ENCODE data around the gene GNG2.

The GNG2 gene

GRCh38 chr14:51856792-51857296 lies 3.6 kb upstream of the GNG2 start:
- DNase-seq (ENCODE audit: low read depth in 2 of 2), result no peak

- no peak for DNase-seq (ENCODE audit: low read depth in 2 of 2)
Observed at GRCh38 chr14:51859131-51859530, 1.3 kb upstream of the GNG2 start.

- no peak for DNase-seq (ENCODE audit: low read depth in 2 of 2)
Observed at GRCh38 chr14:51860825-51861499, 550 bp downstream of the GNG2 start.

GRCh38 chr14:51862176-51862796 lies 1.9 kb downstream of the GNG2 start:
- no peak for DNase-seq (ENCODE audit: low read depth in 2 of 2)

- no peak for DNase-seq (ENCODE audit: low read depth in 2 of 2)
Observed at GRCh38 chr14:51862860-51863259, 2.4 kb downstream of the GNG2 start.

- no peak for DNase-seq (ENCODE audit: low read depth in 2 of 2)
Observed at GRCh38 chr14:51865953-51866747, 5.7 kb downstream of the GNG2 start.

GRCh38 chr14:51867741-51868140 lies 7.3 kb downstream of the GNG2 start:
- no peak for DNase-seq (ENCODE audit: low read depth in 2 of 2)

- no peak for DNase-seq (ENCODE audit: low read depth in 2 of 2)
Observed at GRCh38 chr14:51868405-51868804, 8.0 kb downstream of the GNG2 start.

- DNase-seq (ENCODE audit: low read depth in 2 of 2), result peak; percentile 23 to 54
Observed at GRCh38 chr14:51869411-51870100, 9.1 kb downstream of the GNG2 start.

GRCh38 chr14:51870606-51871005 lies 10.2 kb downstream of the GNG2 start:
- no peak for DNase-seq (ENCODE audit: low read depth in 2 of 2)

- no peak for DNase-seq (ENCODE audit: low read depth in 2 of 2)
Observed at GRCh38 chr14:51871846-51872245, 11.4 kb downstream of the GNG2 start.

- no peak for DNase-seq (ENCODE audit: low read depth in 2 of 2)
Observed at GRCh38 chr14:51872396-51872795, 12.0 kb downstream of the GNG2 start.

- no peak for DNase-seq (ENCODE audit: low read depth in 2 of 2)
Observed at GRCh38 chr14:51873221-51873893, 12.9 kb downstream of the GNG2 start.

GRCh38 chr14:51877810-51878209 lies 17.4 kb downstream of the GNG2 start:
- no peak for DNase-seq (ENCODE audit: low read depth in 2 of 2)

- DNase-seq (ENCODE audit: low read depth in 2 of 2), result no peak
Observed at GRCh38 chr14:51879170-51879569, 18.8 kb downstream of the GNG2 start.

GRCh38 chr14:51880835-51881580 lies 20.6 kb downstream of the GNG2 start:
- no peak for DNase-seq (ENCODE audit: low read depth in 2 of 2)

- no peak for DNase-seq (ENCODE audit: low read depth in 2 of 2)
Observed at GRCh38 chr14:51881636-51882035, 21.2 kb downstream of the GNG2 start.

GRCh38 chr14:51883232-51883631 lies 22.8 kb downstream of the GNG2 start:
- DNase-seq (ENCODE audit: low read depth in 2 of 2), result no peak

- DNase-seq (ENCODE audit: low read depth in 2 of 2), result no peak
Observed at GRCh38 chr14:51884086-51884927, 23.9 kb downstream of the GNG2 start.

- DNase-seq (ENCODE audit: low read depth in 2 of 2), result no peak
Observed at GRCh38 chr14:51889851-51890250, 29.4 kb downstream of the GNG2 start.
